ENCODE data around the gene LIAS.

GRCh38 chr4:39514888-39515401, 56.1 kb downstream of the LIAS start:
- TF ChIP-seq, protein P1, sequence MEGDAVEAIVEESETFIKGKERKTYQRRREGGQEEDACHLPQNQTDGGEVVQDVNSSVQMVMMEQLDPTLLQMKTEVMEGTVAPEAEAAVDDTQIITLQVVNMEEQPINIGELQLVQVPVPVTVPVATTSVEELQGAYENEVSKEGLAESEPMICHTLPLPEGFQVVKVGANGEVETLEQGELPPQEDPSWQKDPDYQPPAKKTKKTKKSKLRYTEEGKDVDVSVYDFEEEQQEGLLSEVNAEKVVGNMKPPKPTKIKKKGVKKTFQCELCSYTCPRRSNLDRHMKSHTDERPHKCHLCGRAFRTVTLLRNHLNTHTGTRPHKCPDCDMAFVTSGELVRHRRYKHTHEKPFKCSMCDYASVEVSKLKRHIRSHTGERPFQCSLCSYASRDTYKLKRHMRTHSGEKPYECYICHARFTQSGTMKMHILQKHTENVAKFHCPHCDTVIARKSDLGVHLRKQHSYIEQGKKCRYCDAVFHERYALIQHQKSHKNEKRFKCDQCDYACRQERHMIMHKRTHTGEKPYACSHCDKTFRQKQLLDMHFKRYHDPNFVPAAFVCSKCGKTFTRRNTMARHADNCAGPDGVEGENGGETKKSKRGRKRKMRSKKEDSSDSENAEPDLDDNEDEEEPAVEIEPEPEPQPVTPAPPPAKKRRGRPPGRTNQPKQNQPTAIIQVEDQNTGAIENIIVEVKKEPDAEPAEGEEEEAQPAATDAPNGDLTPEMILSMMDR (IDR thresholded peaks at IDR 0.05): no peak
- no peak for TF ChIP-seq POLR2A (IDR thresholded peaks at IDR 0.05)

All from testis (tissue), 2 donors.